Measurements from ENCODE around the gene G2E3.
A peak's percentile ranks its signal among the peaks of the same experiment; 100 is the strongest.
"Not testable (repeated sequence)": the region's sequence is repeated elsewhere in the genome, so short reads cannot be mapped to it uniquely, and the experiment has no call there.

The G2E3 gene, protein sequence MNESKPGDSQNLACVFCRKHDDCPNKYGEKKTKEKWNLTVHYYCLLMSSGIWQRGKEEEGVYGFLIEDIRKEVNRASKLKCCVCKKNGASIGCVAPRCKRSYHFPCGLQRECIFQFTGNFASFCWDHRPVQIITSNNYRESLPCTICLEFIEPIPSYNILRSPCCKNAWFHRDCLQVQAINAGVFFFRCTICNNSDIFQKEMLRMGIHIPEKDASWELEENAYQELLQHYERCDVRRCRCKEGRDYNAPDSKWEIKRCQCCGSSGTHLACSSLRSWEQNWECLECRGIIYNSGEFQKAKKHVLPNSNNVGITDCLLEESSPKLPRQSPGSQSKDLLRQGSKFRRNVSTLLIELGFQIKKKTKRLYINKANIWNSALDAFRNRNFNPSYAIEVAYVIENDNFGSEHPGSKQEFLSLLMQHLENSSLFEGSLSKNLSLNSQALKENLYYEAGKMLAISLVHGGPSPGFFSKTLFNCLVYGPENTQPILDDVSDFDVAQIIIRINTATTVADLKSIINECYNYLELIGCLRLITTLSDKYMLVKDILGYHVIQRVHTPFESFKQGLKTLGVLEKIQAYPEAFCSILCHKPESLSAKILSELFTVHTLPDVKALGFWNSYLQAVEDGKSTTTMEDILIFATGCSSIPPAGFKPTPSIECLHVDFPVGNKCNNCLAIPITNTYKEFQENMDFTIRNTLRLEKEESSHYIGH

DNA sequence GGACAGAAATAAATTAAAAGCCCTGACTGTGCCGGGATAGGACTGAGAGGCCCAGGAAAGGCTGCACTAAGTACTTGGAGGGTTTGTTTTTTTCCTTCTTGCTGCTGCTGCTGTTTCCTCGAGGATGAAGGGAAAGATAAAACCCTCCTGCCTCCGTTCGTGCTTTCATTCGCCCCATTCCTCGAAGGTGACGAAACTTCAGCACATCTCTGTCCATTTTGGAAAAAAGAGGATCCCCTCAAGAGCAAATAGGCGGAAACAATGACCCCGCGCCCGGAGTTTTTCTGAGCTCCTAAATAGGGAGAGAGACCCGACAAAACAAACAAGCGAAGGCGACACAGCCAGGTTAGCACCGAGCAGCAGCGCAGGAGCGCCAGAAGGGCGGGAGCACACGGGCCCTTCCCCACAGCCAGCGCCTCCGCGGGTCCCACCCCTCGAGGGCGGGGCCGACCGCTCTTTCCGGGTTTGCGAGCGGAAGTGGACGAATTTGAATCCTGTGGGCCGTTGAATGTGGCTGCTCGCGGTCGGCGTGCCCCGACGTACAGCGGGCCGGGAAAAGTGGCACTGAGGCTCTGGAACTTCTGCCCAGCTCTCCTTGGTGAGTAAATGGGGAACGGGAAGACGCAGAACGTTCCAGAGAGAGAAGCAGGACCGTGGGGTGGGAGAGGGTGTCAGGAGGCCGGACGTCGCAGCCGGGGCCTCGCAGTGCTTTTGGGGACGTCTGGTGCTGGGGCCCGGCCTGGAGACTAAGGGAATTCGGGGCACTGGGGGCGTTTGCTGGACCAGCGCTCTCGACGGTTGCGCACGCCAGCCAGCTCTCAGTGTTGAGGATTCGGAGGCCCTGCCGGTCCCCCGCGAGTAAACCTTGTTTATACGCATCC is at the start of gene G2E3:
TSS of gene G2E3 (plus strand) at position 484 of the 881 bp plus-strand sequence. CDS start 21,922 bp downstream, outside the sequence.
- peak; percentile 79 for DNase-seq (ENCODE audit: low read depth)

DNA sequence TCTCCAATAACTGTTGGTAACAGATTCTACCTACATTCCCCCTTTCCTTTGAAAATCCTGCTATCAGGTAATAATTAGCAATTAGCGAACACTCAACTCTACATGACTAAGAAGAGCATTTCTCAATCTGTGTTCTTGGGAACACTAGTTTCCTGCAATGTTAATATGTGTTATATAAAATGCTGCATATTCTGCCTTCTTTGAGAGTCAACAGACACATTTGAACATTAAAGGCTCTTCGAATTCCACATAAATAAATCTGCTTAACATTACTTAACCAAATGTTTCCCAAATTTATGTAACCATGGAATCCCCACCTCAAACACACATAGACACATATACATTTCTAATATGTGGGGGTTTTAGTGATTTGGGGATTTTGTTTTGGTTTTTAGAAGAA is 41.2 kb upstream of the G2E3 start:
- DNase-seq (ENCODE audit: low read depth) = no peak

DNA sequence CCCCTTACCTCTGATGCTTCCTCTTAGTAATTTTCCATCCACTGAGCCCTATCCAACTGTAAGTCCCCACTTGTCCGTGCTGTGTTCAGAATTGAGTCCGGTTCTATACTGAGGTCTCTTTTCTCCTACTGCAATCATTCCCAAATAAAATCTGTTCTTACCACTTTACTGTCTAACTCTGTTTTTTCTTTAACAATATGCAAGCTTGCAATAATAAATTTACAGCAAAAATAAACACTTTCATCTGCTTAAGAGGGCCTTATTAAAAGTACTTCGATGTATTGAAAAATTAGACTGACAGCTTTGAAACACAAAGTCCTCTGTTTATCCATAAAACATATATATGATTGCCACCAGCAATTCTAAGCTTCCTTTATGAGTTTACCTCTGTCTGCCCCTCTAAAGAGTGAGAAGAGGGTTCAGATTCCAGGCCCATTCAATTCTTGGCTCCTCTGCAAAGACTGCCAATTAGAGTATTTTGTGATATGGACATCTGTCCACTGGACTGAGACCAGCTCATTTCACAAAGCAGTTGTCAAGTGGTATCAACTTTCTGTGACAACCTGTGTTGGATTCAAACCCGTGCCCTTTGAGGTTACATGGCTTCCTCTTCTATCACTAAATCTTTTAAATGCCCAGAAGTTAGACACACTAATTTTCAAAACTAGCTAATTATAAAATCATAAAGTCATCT is 39.9 kb upstream of the G2E3 start:
- no peak for DNase-seq (ENCODE audit: low read depth)

DNA sequence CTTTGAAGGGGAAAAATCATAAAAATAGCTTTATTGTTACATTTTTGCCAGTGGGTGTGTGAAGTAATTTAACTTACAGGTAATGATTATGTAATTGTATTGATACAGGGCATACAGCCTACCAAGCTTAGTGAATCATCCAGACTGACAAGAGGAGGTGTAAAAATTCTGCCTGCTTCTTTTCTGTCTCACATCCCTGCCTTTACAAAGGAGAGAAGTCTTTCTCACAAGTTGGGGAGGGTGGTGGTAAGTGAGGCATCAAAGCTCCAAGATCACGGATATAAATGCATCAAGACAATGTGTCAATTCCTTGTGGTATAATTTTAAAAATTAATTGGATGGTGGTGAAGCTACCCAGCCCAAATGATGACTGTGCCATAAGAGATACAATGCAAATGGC is 39.0 kb upstream of the G2E3 start:
- no peak for DNase-seq (ENCODE audit: low read depth)

DNA sequence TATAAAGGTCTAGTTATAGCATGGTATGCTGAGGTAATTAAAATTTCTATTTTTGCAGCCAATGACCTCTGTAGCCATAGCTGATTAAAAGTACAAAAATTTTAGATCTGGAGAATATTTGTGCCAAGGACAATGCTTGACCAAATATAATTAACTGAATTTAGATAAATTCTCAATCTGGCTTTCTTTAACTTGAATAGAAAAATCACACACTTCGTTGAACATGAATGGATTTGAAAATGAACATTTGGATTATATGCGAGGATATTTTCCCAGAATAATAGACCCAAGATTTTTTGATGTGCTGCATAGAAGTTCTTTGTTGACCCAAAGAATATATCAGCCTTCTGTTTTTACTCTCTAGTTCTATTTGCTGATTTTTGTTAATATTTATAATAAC is 38.4 kb upstream of the G2E3 start:
- no peak for DNase-seq (ENCODE audit: low read depth)

DNA sequence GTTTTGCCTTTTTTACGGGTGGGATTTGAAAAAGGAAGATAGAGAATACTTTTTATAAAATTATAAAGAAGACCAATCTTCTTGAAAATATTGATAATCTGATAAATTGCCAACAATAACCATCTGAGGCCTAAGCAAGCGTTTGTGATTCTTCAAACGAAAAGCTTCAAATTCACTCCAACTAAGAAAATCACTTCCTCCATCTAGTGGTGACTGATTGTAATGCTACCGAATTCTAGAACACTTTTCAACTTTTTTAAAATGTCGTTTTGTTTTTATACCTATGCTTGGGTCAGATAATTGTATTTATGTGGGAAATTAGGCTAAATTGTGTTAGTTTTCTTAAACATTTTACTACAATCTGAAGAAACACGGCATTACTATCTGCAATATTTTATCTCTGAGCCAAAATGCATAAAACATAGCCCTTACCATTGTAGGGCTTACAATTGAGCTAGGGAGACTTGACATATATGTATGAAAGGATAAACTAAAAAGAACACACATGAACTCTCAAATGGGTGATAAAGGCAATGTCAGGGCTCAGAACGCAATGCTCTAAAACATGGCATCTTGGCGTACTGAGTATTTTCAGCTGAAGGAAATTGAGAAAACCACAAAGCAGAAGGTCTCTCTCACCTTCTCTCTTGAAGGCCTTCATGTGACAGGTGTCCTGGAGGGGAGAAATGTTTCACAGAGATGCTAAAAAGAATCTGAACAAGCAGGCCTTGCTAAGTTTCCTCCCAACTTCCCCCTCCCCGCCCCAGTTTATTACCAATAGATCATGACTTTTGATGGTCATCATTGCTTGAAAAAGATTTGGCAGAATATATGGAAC is 36.8 kb upstream of the G2E3 start:
- no peak for DNase-seq (ENCODE audit: low read depth)

DNA sequence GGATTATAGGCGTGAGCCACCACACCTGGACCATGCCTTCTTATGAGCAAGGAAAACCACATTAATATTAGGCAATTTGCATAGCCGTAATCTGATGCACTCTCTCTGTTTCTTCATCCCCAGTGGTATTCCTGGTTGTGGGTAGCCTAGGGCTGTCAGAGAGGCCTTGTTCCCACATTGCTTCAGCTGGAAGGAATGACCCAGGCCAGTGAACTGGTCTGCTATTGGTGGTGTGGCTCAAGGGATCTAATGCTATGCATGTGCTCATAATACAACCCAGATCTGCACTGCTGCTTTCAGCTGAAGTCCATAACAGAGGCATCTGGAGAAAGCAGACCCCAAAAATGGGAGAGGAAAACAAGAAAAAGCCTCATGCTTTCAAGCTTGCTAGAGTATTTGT is 33.1 kb upstream of the G2E3 start:
- no peak for DNase-seq (ENCODE audit: low read depth)

DNA sequence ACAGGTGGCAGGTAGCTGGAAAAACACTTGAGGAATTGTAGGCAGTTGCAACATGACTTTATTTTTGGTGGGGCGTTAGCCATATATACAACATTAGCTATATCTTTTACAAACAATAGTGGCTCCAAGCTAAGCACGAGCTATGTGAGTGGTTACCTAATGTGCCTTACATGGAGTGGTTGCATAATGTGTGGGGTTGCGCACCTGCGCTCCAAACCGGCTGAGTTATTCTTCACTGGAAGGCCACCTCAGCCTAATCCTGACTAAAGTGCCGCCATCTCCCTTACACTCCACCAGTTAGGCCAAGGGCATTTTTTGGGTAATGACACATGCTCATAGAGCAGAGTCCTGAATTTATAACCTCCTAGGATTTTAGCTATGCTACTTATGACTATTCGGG is 31.8 kb upstream of the G2E3 start:
- DNase-seq (ENCODE audit: low read depth) = no peak

DNA sequence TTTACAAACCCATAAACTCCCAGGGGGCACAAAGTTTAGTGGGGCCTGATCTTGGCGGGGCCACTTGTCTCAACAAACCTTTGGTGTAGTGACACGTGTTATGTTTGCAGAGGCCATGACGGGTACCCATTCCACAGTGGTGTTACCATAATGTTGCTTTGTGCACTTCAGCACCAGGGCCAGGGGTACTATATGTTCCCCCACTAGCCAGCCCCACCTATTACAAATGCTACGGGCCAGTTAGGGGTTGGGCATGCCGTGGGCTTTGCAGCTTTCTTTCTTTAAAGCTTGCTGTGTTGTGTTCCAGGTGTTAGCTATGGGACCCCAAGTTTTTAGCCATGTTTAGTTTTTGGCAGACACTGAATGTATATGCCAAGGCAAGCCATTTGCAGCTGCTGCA is 30.8 kb upstream of the G2E3 start:
- DNase-seq (ENCODE audit: low read depth) = no peak

DNA sequence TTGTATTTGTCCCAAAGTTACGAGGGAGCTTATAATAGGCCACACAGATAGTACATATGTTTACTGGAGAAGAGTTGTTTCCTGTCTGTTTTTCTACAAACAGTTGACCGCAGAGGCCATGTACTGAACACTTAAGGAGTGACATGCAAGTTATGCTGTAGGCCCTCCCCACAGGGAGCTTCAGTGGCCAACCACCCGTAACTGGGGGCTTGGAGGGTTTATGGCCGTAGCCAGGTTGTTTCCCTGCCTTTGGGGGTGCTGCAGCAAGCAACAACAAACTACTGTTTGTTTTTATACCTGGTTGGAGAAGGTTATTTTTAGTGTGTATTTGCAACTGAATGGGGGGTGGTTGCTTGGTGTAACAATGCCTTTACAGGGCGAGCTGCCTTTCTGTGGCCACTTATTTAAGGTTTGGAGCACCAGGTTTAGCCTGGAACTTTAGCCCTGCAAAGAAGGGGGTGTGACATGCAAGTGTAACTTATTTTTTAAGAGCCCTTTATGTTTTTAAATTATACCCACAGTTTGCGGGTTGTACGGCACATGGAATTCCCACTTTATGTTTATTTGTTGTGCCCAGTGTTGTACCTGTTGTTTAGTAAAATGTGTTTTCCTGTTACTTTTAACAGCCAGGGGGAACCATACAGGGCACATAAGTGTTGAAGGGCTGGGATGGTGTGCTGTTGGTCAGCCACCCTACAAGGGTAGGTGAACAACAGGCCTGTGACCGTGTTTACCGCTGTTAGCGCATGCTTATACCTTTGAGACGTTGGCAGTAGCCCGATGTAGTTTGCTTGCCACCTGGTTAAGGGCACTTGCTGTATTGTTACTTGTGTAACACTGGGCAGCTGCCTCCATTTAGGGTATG is 29.9 kb upstream of the G2E3 start:
- DNase-seq (ENCODE audit: low read depth) = no peak

DNA sequence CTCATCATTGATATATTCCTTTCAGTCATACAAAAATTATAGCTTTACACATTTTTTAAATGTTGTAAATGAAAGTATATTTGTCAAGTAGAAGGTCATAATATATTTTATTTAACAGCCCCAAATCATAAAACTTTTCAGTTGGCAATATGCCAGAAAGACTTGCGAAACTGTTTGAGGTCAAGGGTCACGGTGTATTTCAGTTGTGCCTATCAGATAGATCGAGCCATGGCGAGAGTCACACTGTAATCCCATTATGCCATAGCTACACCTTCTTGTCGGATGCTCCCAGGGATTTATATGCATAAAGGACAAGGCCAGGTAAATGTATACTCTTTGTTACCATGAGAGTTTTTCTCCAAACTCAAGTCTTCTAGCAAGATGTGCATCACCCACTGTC is 26.7 kb upstream of the G2E3 start:
- no peak for DNase-seq (ENCODE audit: low read depth)

DNA sequence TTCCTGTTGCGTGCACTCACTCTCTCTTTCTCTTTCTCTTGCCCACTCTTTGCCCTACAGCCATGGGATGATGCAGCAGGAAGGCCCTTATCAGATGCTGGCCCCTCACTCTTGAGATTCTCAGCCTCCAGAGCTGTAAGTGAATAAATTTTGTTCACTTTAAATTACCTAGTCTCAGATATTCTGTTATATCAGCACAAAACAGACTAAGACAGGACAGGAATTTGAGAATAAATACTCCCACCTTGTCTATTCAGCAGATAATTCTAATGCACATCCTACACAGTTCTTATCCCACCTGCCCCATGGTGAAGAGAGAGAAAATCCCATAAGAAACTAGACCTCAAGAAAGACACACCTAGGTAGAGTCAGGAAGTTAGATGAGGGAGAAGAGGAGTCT is 25.8 kb upstream of the G2E3 start:
- DNase-seq (ENCODE audit: low read depth) = no peak

DNA sequence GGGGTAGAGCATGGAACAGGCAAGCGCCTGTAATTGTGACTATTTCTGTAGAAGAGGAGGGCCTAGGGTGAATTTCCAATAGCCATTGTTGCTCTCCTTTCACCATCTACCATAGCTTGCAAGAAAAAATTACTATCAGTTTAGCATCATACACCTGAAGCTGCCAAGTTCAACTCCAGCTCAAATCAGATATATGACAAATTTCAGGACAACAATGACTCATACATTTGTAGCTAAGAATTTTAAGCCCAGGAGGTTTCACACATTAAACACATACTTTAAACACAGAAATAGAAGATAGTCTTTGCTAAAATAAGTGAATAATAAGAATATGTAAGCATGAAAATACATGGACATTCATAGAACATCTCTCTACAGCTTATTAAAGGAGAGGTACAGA is 17.6 kb upstream of the G2E3 start:
- DNase-seq (ENCODE audit: low read depth) = no peak

DNA sequence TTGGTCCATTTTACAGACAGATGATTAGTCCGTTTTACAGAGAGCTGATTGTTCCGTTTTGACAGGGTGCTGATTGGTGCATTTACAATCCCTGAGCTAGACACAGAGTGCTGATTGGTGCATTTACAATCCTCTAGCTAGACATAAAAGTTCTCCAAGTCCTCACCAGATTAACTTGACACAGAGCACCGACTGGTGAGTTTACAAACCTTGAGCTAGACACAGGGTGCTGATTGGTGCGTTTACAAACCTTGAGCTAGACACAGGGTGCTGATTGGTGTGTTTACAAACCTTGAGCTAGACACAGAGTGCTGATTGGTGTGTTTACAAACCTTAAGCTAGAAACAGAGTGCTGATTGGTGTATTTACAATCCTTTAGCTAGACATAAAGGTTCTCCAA is 12.2 kb upstream of the G2E3 start:
- DNase-seq (ENCODE audit: low read depth) = not testable (repeated sequence)

DNA sequence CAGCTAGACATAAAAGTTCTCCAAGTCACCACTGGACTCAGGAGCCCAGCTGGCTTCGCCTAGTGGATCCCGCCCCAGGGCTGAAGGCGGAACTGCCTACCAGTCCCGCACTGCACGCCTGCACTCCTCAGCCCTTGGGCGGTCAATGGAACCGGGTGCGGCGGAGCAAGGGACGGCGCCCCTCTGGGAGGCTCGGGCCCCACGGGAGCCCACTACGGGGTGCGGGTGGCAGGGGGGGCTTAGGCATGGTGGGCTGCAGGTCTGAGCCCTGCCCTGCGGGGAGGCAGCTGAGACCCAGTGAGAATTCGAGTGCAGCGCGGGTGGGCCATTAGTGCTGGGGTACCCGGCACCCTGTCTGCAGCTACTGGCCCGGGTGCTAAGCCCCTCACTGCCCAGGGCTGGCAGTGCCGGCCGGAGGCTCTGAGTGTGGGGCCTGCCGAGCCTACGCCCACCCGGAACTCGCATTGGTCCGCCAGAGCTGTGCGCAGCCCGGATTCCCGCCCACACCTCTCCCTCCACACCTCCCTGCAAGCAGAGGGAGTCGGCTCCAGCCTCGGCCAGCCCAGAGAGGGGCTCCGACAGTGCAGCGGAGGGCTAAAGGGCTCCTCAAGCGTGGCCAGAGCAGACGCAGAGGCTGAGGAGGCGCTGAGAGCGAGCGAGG is 11.4 kb upstream of the G2E3 start:
- no peak for DNase-seq (ENCODE audit: low read depth)

DNA sequence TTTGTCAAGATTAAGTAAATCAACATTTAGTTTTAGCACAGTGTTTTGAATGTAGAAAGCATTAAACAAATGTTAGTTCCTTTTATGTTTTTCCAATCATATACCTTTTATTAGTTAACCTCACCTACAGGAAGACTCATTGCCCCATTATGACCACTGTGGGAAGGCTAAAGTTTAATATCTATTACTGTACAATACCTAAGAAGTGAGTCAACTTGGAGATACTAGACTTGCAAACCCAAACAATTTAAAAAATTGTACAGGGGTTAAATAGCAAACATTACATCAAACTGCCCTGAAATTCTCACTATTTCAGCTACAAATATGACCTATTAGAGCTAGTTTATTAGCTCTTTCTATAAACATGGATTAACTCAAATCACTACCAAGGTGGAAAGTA is 8.6 kb upstream of the G2E3 start:
- DNase-seq (ENCODE audit: low read depth) = no peak

DNA sequence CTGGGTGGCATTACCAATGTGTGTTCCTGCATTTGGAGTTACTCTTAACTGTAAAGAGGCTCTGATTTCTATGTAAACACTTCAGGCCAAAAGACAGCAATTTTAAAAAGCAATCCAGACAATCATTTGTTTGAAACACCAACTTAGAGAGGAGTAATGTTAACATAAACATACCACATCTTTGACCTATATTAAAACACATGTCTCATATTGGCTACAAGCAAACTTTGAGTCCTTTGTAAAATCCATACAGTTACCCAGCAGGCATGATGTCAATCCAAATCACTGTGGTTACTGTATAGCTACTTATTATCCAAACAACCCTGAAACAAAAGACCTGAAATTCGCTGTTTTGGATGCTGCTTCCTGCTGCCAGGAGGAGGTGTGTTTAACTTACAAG is 7.5 kb upstream of the G2E3 start:
- no peak for DNase-seq (ENCODE audit: low read depth)

DNA sequence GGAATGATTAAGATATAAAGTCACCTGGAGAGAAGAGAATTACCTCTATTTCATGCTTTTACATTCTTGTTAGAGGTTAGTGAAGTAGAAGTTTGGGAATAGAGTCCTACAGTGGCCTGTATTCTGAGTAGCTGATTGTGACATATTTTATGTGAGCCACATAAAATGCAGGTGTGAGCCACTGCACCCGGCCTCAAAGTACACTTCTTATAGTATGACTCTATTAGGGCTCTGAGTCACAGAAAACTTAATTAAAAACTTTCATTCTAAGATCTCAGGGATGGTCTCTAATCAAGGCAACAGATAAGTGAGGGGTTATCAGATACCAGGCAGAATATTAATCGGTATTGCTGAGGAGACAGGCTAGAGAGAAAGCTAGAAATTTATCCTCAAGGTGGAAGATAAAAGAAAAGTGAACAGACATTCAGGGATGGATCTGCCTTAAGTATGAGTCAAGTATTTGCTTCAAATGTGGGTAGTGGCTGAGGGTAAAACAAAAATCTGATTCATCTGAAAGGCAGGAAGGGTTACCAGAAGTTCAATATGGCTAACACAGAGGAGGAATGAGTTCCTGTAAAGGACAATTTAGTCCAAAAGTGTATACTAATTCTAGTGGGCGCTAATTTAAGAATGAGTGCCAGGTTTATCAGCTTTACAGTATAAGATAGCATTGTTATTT is 5.5 kb upstream of the G2E3 start:
- no peak for DNase-seq (ENCODE audit: low read depth)

DNA sequence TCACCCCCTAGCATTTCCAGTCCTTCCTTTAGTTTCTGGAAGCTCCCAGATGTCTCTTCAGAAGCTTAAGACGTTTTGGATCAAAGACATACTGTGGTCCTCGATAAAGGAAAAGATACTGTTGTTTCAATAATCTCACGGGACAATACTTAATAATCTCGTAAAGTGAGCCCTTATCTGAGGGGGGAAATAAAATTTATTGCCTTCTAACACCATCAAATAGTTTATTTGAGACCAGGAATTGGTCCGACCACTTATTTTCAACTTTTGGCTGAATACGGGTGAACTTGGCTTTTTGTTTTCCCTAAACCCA is 640 bp upstream of the G2E3 start:
- no peak for DNase-seq (ENCODE audit: low read depth)
